Heart left ventricle (tissue), 16 donors: ENCODE results near the gene GNG10. TPM values are rescaled to one million over a fixed set of nuclear protein-coding genes. Genes with fewer than 3 reads are reported as not detected.
"Not testable (repeated sequence)": the region's sequence is repeated elsewhere in the genome, so short reads cannot be mapped to it uniquely, and the experiment has no call there.

Experiments used
- ATAC-seq, 4 donors: fragments of 200-7000 bp; cut with Tn5 transposase; one replicate each; pipeline ENCODE4 v1.9.1; 2020 to 2022; ENCODE audit warnings: moderate library complexity in 4 of 4, mild to moderate bottlenecking in 3 of 4, moderate number of reproducible peaks in 1 of 4
- DNase-seq, 5 donors: peaks; one replicate each; pipeline ENCODE4 v3.0.0-alpha.2; 2020
- H3K27ac ChIP-seq, 12 donors: fragments of 200-600 bp; sonication (generic) in 4 of 12; one replicate each; pipeline versions ENCODE4 v1.5.0 to v1.8.0; 2016 to 2022; ENCODE audit warnings: mild to moderate bottlenecking in 2 of 12
- H3K27me3 ChIP-seq, 9 donors: fragments of 200-600 bp; sonication (generic) in 2 of 9; one replicate each; pipeline versions ENCODE4 v1.5.1 to v1.8.0; 2016 to 2022; ENCODE audit warnings: mild to moderate bottlenecking in 3 of 9
- H3K36me3 ChIP-seq, 9 donors: fragments of 200-600 bp; sonication (generic) in 2 of 9; one replicate each; pipeline versions ENCODE4 v1.5.0 to v1.8.0; 2018 to 2022; ENCODE audit warnings: mild to moderate bottlenecking in 2 of 9
- H3K4me1 ChIP-seq, 12 donors: fragments of 200-600 bp; sonication (generic) in 4 of 12; one replicate each; pipeline versions ENCODE4 v1.5.0 to v1.8.0; 2016 to 2022; ENCODE audit warnings: mild to moderate bottlenecking in 3 of 12
- H3K4me3 ChIP-seq, 12 donors: fragments of 200-600 bp; sonication (generic) in 4 of 12; one replicate each; pipeline versions ENCODE4 v1.5.0 to v1.8.0; 2017 to 2022; ENCODE audit warnings: mild to moderate bottlenecking in 9 of 12, moderate library complexity in 4 of 12
- H3K9me3 ChIP-seq, 12 donors: fragments of 200-600 bp; sonication (generic) in 4 of 12; one replicate each; pipeline versions ENCODE4 v1.5.0 to v1.8.0; 2016 to 2022; ENCODE audit warnings: mild to moderate bottlenecking in 1 of 12
- POLR2A ChIP-seq, 2 donors: fragments of 450-650 bp; IDR thresholded peaks; one replicate each; pipeline ENCODE4 v1.6.1; 2017; ENCODE audit warnings: antibody characterized with exemption in 2 of 2, mild to moderate bottlenecking in 2 of 2, moderate library complexity in 2 of 2
- WGBS, 4 donors: extraction: QIAGEN DNeasy Blood & Tissue Kit in 2 of 4; methylation state at CpG; one replicate each; pipeline versions ENCODE4 v1.1.5 to v1.1.7; 2013 to 2018; 5-methylcytosine and 5-hydroxymethylcytosine counted together
- intact Hi-C, 10 donors: fragments of 100-400 bp; cut with DNase I; formaldehyde crosslinking; loops; one replicate each; pipeline versions ENCODE4 v1.11.1 to v1.14.2; 2022
- long read RNA-seq, 3 donors: library from polyadenylated mRNA; unstranded; transcript quantifications; one replicate each; pipeline ENCODE4 v2.0.0, GENCODE V29; 2020 to 2021
- polyA plus RNA-seq, 2 donors: library from polyadenylated mRNA; stranded (reverse); fragments of 200-250 nt; gene quantifications; one replicate each; pipeline ENCODE4 v1.2.3, GENCODE V29; 2013
- total RNA-seq, 9 donors: library from RNA; depleted of rRNA in 2 of 9; stranded (reverse); fragments of >200 nt in 2 of 9; fragmentation: NEBNext Ultra II Directional in 3 of 9; extraction: Animal tissue kit (Norgen Biotek cat#: 25700) in 3 of 9; gene quantifications; one replicate each; pipeline versions ENCODE4 v1.1.0 to v1.2.4, GENCODE V29; 2016 to 2023
- TF ChIP-seq, protein P1 (sequence below), 12 donors: fragments of 200-600 bp; sonication (generic) in 4 of 12; IDR thresholded peaks; one replicate each; pipeline versions ENCODE4 v1.5.0 to v1.8.0; 2018 to 2022; ENCODE audit warnings: antibody characterized with exemption in 12 of 12, mild to moderate bottlenecking in 5 of 12
- donor health status: ischemic (EF 13 %, LVEDD 7.1; RV severe dilation, severe dysfunction).
- donor health status: healthy with polysubstance abuse.
- donor health status: DM: no; HTN: yes; CAD: no.
- donor health status: DM: no; HTN: no; CAD: no.
- donor health status: ischemic (EF 25% LVEDD 6.9; RV normal size, moderate dysfunction).
- donor health status: ischemic (EF 25% LVEDD 5.7; RV mildly dilated, moderate dysfunction).
- donor health status: healthy.
- donor health status: DM: yes; HTN: yes; CAD: no.
- donor health status: ischemic (EF 35%, LVEDD 5.7; RV mildly dilated, moderate dysfunction).
- donor health status: nonischemic (EF 11% LVEDD 7.7; RV severe dilation, severe dysfunction).
- donor health status: DM: yes; HTN: yes; CAD: no.
- donor health status: PGD.
- donor health status: ischemic (EF 29% LVEDD 5.4; RV normal size, mild dysfunction).
- donor health status: nonischemic (EF 23%, LVEDD 6.1; RV moderate dilation, normal function).

GNG10 gene
- total RNA-seq = 10 to 100 TPM; 23.9 to 51.5 (median 31.3) TPM
- polyA plus RNA-seq = 10 to 100 TPM; 26.8 to 39.6 TPM
- long read RNA-seq, donor 1, transcript GNG10-201 (3 exons, 1,491 nt) = major isoform, 33 of 35 reads
- long read RNA-seq, donor 1, partial matches to known transcripts = 0 of 35 reads
- long read RNA-seq, donor 1, other reads (novel, unspliced or antisense) = 2 of 35 reads
- long read RNA-seq, donor 2, transcript GNG10-201 (3 exons, 1,491 nt) = major isoform, 65 of 65 reads
- long read RNA-seq, donor 2, partial matches to known transcripts = 0 of 65 reads
- long read RNA-seq, donor 2, other reads (novel, unspliced or antisense) = 0 of 65 reads
- long read RNA-seq, donor 3, transcript GNG10-201 (3 exons, 1,491 nt) = major isoform, 23 of 24 reads
- long read RNA-seq, donor 3, partial matches to known transcripts = 1 of 24 reads
- long read RNA-seq, donor 3, other reads (novel, unspliced or antisense) = 0 of 24 reads

DNA sequence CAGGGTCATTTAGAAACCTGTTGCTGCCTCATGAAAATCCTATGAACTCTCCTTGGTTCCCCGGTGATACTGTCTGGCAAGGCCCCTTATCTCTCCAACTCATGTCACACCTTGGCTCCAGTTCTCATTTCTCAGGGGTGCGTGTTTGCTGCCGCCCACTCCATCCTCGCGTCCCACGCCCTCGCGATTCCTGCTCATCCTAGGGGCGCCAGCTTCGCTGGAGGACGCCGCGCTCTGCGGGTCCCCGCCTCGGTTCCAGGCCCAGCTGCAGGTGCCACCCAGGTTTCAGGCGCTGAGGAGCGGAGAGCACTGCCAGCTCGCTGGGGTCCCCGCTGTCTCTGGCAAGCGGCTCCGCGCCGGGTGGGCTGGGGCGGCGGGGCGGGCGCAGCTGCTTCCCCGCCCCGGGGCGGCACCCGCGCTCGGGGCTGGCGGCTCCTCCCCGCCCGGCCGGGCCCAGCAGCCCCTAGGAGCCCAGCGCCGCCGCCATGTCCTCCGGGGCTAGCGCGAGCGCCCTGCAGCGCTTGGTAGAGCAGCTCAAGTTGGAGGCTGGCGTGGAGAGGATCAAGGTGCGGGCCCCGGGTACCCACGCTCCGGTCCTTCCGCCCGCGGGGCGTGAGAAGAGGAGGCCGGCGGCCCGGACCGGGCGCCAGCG, at the start of gene GNG10:
Gene GNG10 (plus strand): TSS at position 456 of the 652 bp plus-strand sequence. CDS start 30 bp downstream, at position 486.
- WGBS, 4 donors = 0 to 2% (median 1%) methylated on average over 9 to 61 of the region's 61 CpGs
- DNase-seq = peak; percentile 58 to 87 (median 66)
- peak within 1 kb of the TSS; percentile 40 to 89 (median 74) for H3K27ac ChIP-seq
- ATAC-seq = peak; percentile 88 to 97 (median 92)
- TF ChIP-seq POLR2A (IDR thresholded peaks at IDR 0.05) = peak in 1 of 2 donors; percentile 31
- TF ChIP-seq, protein P1, sequence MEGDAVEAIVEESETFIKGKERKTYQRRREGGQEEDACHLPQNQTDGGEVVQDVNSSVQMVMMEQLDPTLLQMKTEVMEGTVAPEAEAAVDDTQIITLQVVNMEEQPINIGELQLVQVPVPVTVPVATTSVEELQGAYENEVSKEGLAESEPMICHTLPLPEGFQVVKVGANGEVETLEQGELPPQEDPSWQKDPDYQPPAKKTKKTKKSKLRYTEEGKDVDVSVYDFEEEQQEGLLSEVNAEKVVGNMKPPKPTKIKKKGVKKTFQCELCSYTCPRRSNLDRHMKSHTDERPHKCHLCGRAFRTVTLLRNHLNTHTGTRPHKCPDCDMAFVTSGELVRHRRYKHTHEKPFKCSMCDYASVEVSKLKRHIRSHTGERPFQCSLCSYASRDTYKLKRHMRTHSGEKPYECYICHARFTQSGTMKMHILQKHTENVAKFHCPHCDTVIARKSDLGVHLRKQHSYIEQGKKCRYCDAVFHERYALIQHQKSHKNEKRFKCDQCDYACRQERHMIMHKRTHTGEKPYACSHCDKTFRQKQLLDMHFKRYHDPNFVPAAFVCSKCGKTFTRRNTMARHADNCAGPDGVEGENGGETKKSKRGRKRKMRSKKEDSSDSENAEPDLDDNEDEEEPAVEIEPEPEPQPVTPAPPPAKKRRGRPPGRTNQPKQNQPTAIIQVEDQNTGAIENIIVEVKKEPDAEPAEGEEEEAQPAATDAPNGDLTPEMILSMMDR (IDR thresholded peaks at IDR 0.05) = no peak
- intact Hi-C loops = no loop called here
- H3K4me1 ChIP-seq = peaks cover 0 to 25% (median 14%) of the 10 kb centered on the region in 12 donors
- H3K27me3 ChIP-seq = no peaks in the 10 kb centered on the region
- peak within 1 kb of the TSS; percentile 61 to 97 (median 78) for H3K4me3 ChIP-seq
- H3K9me3 ChIP-seq = no peaks in the 10 kb centered on the region
- peaks cover 0 to 14% (median 0%) of the 10 kb centered on the region in 9 donors for H3K36me3 ChIP-seq

- no peaks in the 10 kb centered on the region for H3K9me3 ChIP-seq
- WGBS, 4 donors = 18 to 49% (median 38%) methylated on average over 4 of the region's 4 CpGs
- TF ChIP-seq POLR2A (IDR thresholded peaks at IDR 0.05) = no peak
- TF ChIP-seq, protein P1 (IDR thresholded peaks at IDR 0.05) = no peak
- H3K36me3 ChIP-seq = no peaks in the 10 kb centered on the region
- no peak for DNase-seq
- H3K27ac ChIP-seq = no peak overlapping the region
- intact Hi-C loops = no loop called here
- peaks cover 0 to 5% (median 0%) of the 10 kb centered on the region in 9 donors for H3K27me3 ChIP-seq
- ATAC-seq = peak in 3 of 4 donors; percentile 49 to 68 (median 54)
- H3K4me3 ChIP-seq = no peak overlapping the region
- peaks cover 0 to 5% (median 0%) of the 10 kb centered on the region in 12 donors for H3K4me1 ChIP-seq
These were observed 47.9 kb upstream of the GNG10 start for GRCh38 chr9:111613436-111614040.

DNA sequence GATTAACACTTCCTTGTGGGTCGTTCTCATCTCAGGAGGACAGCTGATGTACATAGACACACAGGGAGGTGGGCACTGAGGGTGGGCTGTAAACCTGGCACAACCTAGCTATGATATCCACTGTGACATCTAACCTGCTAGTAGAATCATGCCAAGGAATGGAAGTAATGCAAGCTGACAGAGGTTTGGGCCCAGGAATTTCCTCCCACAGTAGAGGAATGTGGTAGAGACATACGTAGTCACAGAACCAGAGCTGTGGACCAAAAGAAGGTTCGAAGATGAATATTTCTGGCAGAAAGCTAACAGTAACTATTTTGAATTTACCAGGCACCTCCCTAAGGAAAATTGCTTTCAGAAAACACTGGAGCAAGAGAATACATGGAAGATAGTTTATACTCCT, 45.5 kb upstream of the GNG10 start:
- Histone ChIP-seq H3K36me3 (no peaks in the 10 kb centered on the region), H3K4me3 (no peak overlapping the region), H3K4me1 (peaks cover 0 to 5% (median 0%) of the 10 kb centered on the region in 12 donors), H3K9me3 (no peaks in the 10 kb centered on the region), H3K27ac (no peak overlapping the region), H3K27me3 (peaks cover 0 to 4% (median 0%) of the 10 kb centered on the region in 9 donors)
- WGBS, 4 donors = 56 to 66% (median 60%) methylated on average over 3 of the region's 3 CpGs
- ATAC-seq (no peak), DNase-seq (no peak)
- TF ChIP-seq POLR2A (IDR thresholded peaks at IDR 0.05) = no peak
- TF ChIP-seq, protein P1 (IDR thresholded peaks at IDR 0.05) = no peak
- intact Hi-C loops = no loop called here

- WGBS, 4 donors = 92 to 96% (median 95%) methylated on average over 11 to 29 of the region's 29 CpGs
- H3K4me1 ChIP-seq, H3K36me3 ChIP-seq, ATAC-seq, DNase-seq, intact Hi-C loops, H3K4me3 ChIP-seq, H3K27ac ChIP-seq, H3K9me3 ChIP-seq, H3K27me3 ChIP-seq: not testable (repeated sequence)
These were observed 44.1 kb upstream of the GNG10 start for GRCh38 chr9:111617349-111617748.
